SK-N-SH (cell line): Measurements from ENCODE around the gene PODNL1. TPM values are rescaled to one million over a fixed set of nuclear protein-coding genes. Genes with fewer than 3 reads are reported as not detected.

Experiments used
- CTCF ChIA-PET: fragments of 300-600, 350-600 bp; formaldehyde crosslinking; extraction: SDS; loops from one replicate; lab custom pipeline; 2021; lab: Yijun Ruan, JAX
- POLR2A ChIA-PET: fragments of 350-600 bp; sonication (Branson Sonifier 250); formaldehyde crosslinking; extraction: SDS; loops from one replicate; lab custom pipeline; 2020; ENCODE audit warnings: antibody characterized with exemption, inconsistent platforms; lab: Yijun Ruan, JAX
- DNase-seq: peaks from one replicate; pipeline ENCODE4 v3.0.0; 2012
- H2AFZ ChIP-seq: fragments of 200-600 bp; sonication (generic); 2 replicates; pipeline ENCODE4 v1.8.1; 2016; ENCODE audit warnings: antibody characterized with exemption, mild to moderate bottlenecking, low read depth
- H3F3A ChIP-seq: fragments of 200-600 bp; sonication (generic); replicated peaks from 2 replicates; pipeline ENCODE3; 2016; ENCODE audit warnings: antibody characterized with exemption, mild to moderate bottlenecking; ENCODE audit not compliant: insufficient read depth
- H3K27ac ChIP-seq, 2 experiments: fragments of 200-500 bp in 1 of 2; fragments of 200-600 bp in 1 of 2; sonication (Bioruptor generic) in 1 of 2; sonication (generic), shearing (Covaris generic) in 1 of 2; 2 replicates each; pipeline versions ENCODE4 v1.5.1 to v1.6.1; 2014 to 2016; ENCODE audit warnings: low read depth in 2 of 2, inconsistent platforms in 1 of 2, low read length in 1 of 2, mild to moderate bottlenecking in 1 of 2, mixed read lengths in 1 of 2
- H3K27me3 ChIP-seq: fragments of 200-600 bp; sonication (generic), shearing (Covaris generic); 2 replicates; pipeline ENCODE4 v1.6.1; 2016; ENCODE audit warnings: mixed run types; ENCODE audit not compliant: insufficient read depth
- H3K36me3 ChIP-seq, 2 experiments: fragments of 200-500 bp in 1 of 2; fragments of 200-600 bp in 1 of 2; sonication (Bioruptor generic) in 1 of 2; sonication (generic) in 1 of 2; replicated peaks in 1 of 2; 2 replicates each; pipeline versions ENCODE3 to v1.5.1; 2014 to 2016; ENCODE audit warnings: low read length in 1 of 2, mild to moderate bottlenecking in 1 of 2; ENCODE audit not compliant: insufficient read depth in 2 of 2, control insufficient read depth in 1 of 2
- H3K4me1 ChIP-seq, 2 experiments: fragments of 200-500 bp in 1 of 2; fragments of 200-600 bp in 1 of 2; sonication (Bioruptor generic) in 1 of 2; sonication (generic), shearing (Covaris generic) in 1 of 2; 2 replicates each; pipeline versions ENCODE4 v1.5.1 to v1.6.1; 2014 to 2016; ENCODE audit warnings: low read depth in 1 of 2, low read length in 1 of 2, mixed run types in 1 of 2; ENCODE audit not compliant: insufficient read depth in 2 of 2, control insufficient read depth in 1 of 2
- H3K4me2 ChIP-seq: fragments of 200-600 bp; sonication (generic), shearing (Covaris generic); 2 replicates; pipeline ENCODE4 v1.6.1; 2017; ENCODE audit warnings: mixed run types
- H3K4me3 ChIP-seq, 2 experiments: fragments of 200-500 bp in 1 of 2; fragments of 200-600 bp in 1 of 2; sonication (Bioruptor generic) in 1 of 2; sonication (generic), shearing (Covaris generic) in 1 of 2; 2 replicates each; pipeline versions ENCODE4 v1.5.1 to v1.8.1; 2014 to 2016; ENCODE audit warnings: low read depth in 2 of 2, inconsistent platforms in 1 of 2, low read length in 1 of 2, mild to moderate bottlenecking in 1 of 2, mixed read lengths in 1 of 2, moderate library complexity in 1 of 2
- H3K79me2 ChIP-seq: fragments of 200-600 bp; sonication (generic); 2 replicates; pipeline ENCODE4 v1.8.1; 2017; ENCODE audit warnings: mild to moderate bottlenecking; ENCODE audit not compliant: insufficient read depth
- H3K9ac ChIP-seq: fragments of 200-600 bp; sonication (generic); 2 replicates; pipeline ENCODE4 v1.6.1; 2017; ENCODE audit warnings: mixed run types
- H3K9me2 ChIP-seq: fragments of 200-600 bp; sonication (generic); 2 replicates; pipeline ENCODE4 v1.6.1; 2017; ENCODE audit warnings: mixed run types
- H3K9me3 ChIP-seq: fragments of 200-600 bp; sonication (generic); 2 replicates; pipeline ENCODE4 v1.6.1; 2017; ENCODE audit warnings: mixed run types, mild to moderate bottlenecking, moderate library complexity
- H4K20me1 ChIP-seq: fragments of 200-600 bp; sonication (generic); 2 replicates; pipeline ENCODE4 v1.6.1; 2017; ENCODE audit warnings: mild to moderate bottlenecking, mixed run types; ENCODE audit not compliant: insufficient read depth
- CHD2 ChIP-seq: fragments of 150-350 bp; IDR thresholded peaks from 2 replicates; pipeline ENCODE4 v1.6.1; 2018; ENCODE audit warnings: low read length; ENCODE audit not compliant: partially characterized antibody
- CTCF ChIP-seq: fragments of 200-600 bp; sonication (generic); IDR thresholded peaks from 2 replicates; pipeline ENCODE4 v1.6.1; 2017; ENCODE audit warnings: antibody characterized with exemption, mild to moderate bottlenecking, moderate library complexity
- EZH2phosphoT487 ChIP-seq: fragments of 200-600 bp; sonication (generic); IDR thresholded peaks from 2 replicates; pipeline ENCODE4 v1.6.1; 2017; ENCODE audit warnings: low read depth, mixed run types, mild to moderate bottlenecking, antibody characterized with exemption, moderate library complexity, borderline replicate concordance
- FOSL2 ChIP-seq: IDR thresholded peaks from 2 replicates; pipeline ENCODE4 v1.4.0; 2012; ENCODE audit warnings: low read depth, mild to moderate bottlenecking, moderate library complexity, borderline replicate concordance
- FOXJ3 ChIP-seq: sonication (generic); formaldehyde crosslinking; IDR thresholded peaks from 2 replicates; pipeline ENCODE4 v1.5.1; 2020; ENCODE audit warnings: mild to moderate bottlenecking, missing genetic modification reagents
- IRF3 ChIP-seq: fragments of 150-350 bp; IDR thresholded peaks from 2 replicates; pipeline ENCODE4 v1.6.1; 2016; ENCODE audit warnings: mild to moderate bottlenecking, low read depth, low read length
- JUND ChIP-seq: IDR thresholded peaks from 2 replicates; pipeline ENCODE4 v1.4.0; 2012
- MAX ChIP-seq: IDR thresholded peaks from 2 replicates; pipeline ENCODE4 v1.4.0; 2012; ENCODE audit warnings: low read depth
- MEF2A ChIP-seq: IDR thresholded peaks from 2 replicates; pipeline ENCODE4 v1.4.0; 2012; ENCODE audit warnings: low read depth, borderline replicate concordance
- MXI1 ChIP-seq: IDR thresholded peaks from 2 replicates; pipeline ENCODE4 v1.6.1; 2012; ENCODE audit warnings: mild to moderate bottlenecking, low read depth, low read length, improper control_type of control experiment
- PBX3 ChIP-seq: IDR thresholded peaks from 2 replicates; pipeline ENCODE4; 2012
- RAD21 ChIP-seq: IDR thresholded peaks from 2 replicates; pipeline ENCODE4 v1.6.1; 2012; ENCODE audit warnings: mild to moderate bottlenecking, low read length
- RCOR1 ChIP-seq: fragments of 150-350 bp; IDR thresholded peaks from 2 replicates; pipeline ENCODE4 v1.6.1; 2017; ENCODE audit warnings: antibody characterized with exemption, low read length
- RFX5 ChIP-seq: IDR thresholded peaks from 2 replicates; pipeline ENCODE4 v1.6.1; 2012; ENCODE audit warnings: mild to moderate bottlenecking, improper control_type of control experiment, low read length
- SIN3A ChIP-seq: IDR thresholded peaks from 2 replicates; pipeline ENCODE4 v1.6.1; 2012; ENCODE audit warnings: low read depth, mild to moderate bottlenecking, low read length, moderate library complexity, borderline replicate concordance
- SMC3 ChIP-seq: IDR thresholded peaks from 2 replicates; pipeline ENCODE4 v1.6.1; 2012; ENCODE audit warnings: low read depth, low read length, improper control_type of control experiment
- TAF1 ChIP-seq: IDR thresholded peaks from 2 replicates; pipeline ENCODE4 v1.6.1; 2012; ENCODE audit warnings: low read depth, mild to moderate bottlenecking, low read length, moderate library complexity, borderline replicate concordance
- TCF12 ChIP-seq: IDR thresholded peaks from 2 replicates; pipeline ENCODE4 v1.4.0; 2012
- TEAD4 ChIP-seq: IDR thresholded peaks from 2 replicates; pipeline ENCODE4 v1.4.0; 2012; ENCODE audit warnings: mild to moderate bottlenecking, borderline replicate concordance; ENCODE audit not compliant: insufficient read depth
- USF2 ChIP-seq: fragments of 150-350 bp; IDR thresholded peaks from 2 replicates; pipeline ENCODE4 v1.6.1; 2017; ENCODE audit warnings: antibody characterized with exemption, low read length, low read depth, borderline replicate concordance
- YY1 ChIP-seq: IDR thresholded peaks from 2 replicates; pipeline ENCODE4 v1.4.0; 2012; ENCODE audit warnings: low read depth, mild to moderate bottlenecking
- WGBS: methylation state at CpG from one replicate; pipeline ENCODE4 v1.1.6; 2017; ENCODE audit warnings: low lambda C conversion rate; 5-methylcytosine and 5-hydroxymethylcytosine counted together
- polyA plus RNA-seq, 3 experiments: library from polyadenylated mRNA; depleted of rRNA; stranded (reverse); fragments of >200 nt; gene quantifications; 2 replicates each; pipeline ENCODE4 v1.2.3, GENCODE V29; 2012

Gene PODNL1
- polyA plus RNA-seq, 1 of the 3 experiments (the other 2 are of a cell fraction), result 7.5 TPM

- Histone ChIP-seq H3F3A (no peaks in the 10 kb centered on the region), H3K4me3 (no peak overlapping the region), H3K4me1 (peaks cover 0 to 9% of the 10 kb centered on the region in 2 experiments; a peak in 1 of 4 replicates), H3K27me3 (no peaks in the 10 kb centered on the region), H2AFZ (no peak overlapping the region), H3K79me2 (0 out of 2 replicates have a peak, but pooled peaks cover 10% of the 10 kb centered on the region), H3K36me3 (peaks cover 3 to 10% of the 10 kb centered on the region in 2 experiments), H3K9me2 (no peaks in the 10 kb centered on the region), H3K9ac (no peak overlapping the region), H3K9me3 (no peaks in the 10 kb centered on the region), H4K20me1 (no peaks in the 10 kb centered on the region), H3K27ac (no peak overlapping the region)
- CTCF ChIA-PET, result interaction anchor here (1.4 to 1.5 kb wide), 2 partner anchors 13 to 150 kb away, joined by 3 read pairs; no protein-coding TSS in a partner anchor
- POLR2A ChIA-PET, result no interaction called here
- WGBS, result 100% methylated on average over 2 of the region's 2 CpGs
- no peak for DNase-seq
- TF ChIP-seq TAF1, result no peak
- TF ChIP-seq FOXJ3 (CRISPR knock-in tag), result no peak
- TF ChIP-seq RCOR1, result no peak
- TF ChIP-seq MEF2A, result no peak
- TF ChIP-seq JUND, result no peak
- TF ChIP-seq PBX3, result no peak
- no peak for TF ChIP-seq RFX5
- TF ChIP-seq CTCF, result no peak
- no peak for TF ChIP-seq TEAD4
- TF ChIP-seq MXI1, result no peak
- TF ChIP-seq TCF12, result no peak
- TF ChIP-seq MAX, result no peak
- TF ChIP-seq EZH2phosphoT487, result no peak
- no peak for TF ChIP-seq YY1
- TF ChIP-seq, all 33 proteins: peak for 0
- H3K4me2 ChIP-seq, result no peak overlapping the region
These were observed 28.8 kb downstream of the PODNL1 start for GRCh38 chr19:13909430-13909829.

GRCh38 chr19:13908674-13909073 is 29.5 kb downstream of the PODNL1 start:
- Histone ChIP-seq H3K36me3 (peaks cover 3 to 10% of the 10 kb centered on the region in 2 experiments), H3K9me3 (no peaks in the 10 kb centered on the region), H3K9me2 (no peaks in the 10 kb centered on the region), H3K9ac (no peak overlapping the region), H3F3A (no peaks in the 10 kb centered on the region), H3K79me2 (0 out of 2 replicates have a peak, but pooled peaks cover 10% of the 10 kb centered on the region), H4K20me1 (no peaks in the 10 kb centered on the region), H3K4me3 (no peak overlapping the region), H3K27me3 (no peaks in the 10 kb centered on the region), H3K27ac (no peak overlapping the region), H3K4me2 (no peak overlapping the region), H2AFZ (no peak overlapping the region), H3K4me1 (peaks cover 0 to 9% of the 10 kb centered on the region in 2 experiments; a peak in 1 of 4 replicates)
- 92% methylated on average over 8 of the region's 8 CpGs for WGBS
- ChIA-PET CTCF (interaction anchor here (1.4 to 1.5 kb wide), 2 partner anchors 13 to 150 kb away, joined by 3 read pairs; no protein-coding TSS in a partner anchor), POLR2A (interaction anchor here (0.6 kb wide), 1 partner anchor 76 kb away, joined by 3 read pairs; no protein-coding TSS in a partner anchor)
- DNase-seq, result no peak
- no peak for TF ChIP-seq YY1
- TF ChIP-seq FOXJ3 (CRISPR knock-in tag), result no peak
- TF ChIP-seq USF2, result no peak
- no peak for TF ChIP-seq MXI1
- TF ChIP-seq SIN3A, result no peak
- no peak for TF ChIP-seq SMC3
- TF ChIP-seq RAD21, result no peak
- no peak for TF ChIP-seq CHD2
- TF ChIP-seq RCOR1, result no peak
- TF ChIP-seq MEF2A, result no peak
- no peak for TF ChIP-seq FOSL2
- TF ChIP-seq IRF3, result no peak
